Subcutaneous adipose tissue (tissue), 4 donors: ENCODE data around the gene TENT4B. TPM values are rescaled to one million over a fixed set of nuclear protein-coding genes. Genes with fewer than 3 reads are reported as not detected.

Experiments used
- CTCF ChIP-seq: fragments of 450-650 bp; IDR thresholded peaks from one replicate; pipeline ENCODE4 v1.5.1; 2016; ENCODE audit warnings: low read depth, mild to moderate bottlenecking, control low read depth, antibody characterized with exemption, moderate library complexity
- total RNA-seq, 4 donors: library from RNA; depleted of rRNA; stranded (reverse); fragments of >200 nt; gene quantifications; one replicate each; pipeline ENCODE4 v1.1.0, GENCODE V29; 2016

The TENT4B gene
- total RNA-seq, 4 donors from 2014 or later, result 12.4 to 14.3 (median 13.2) TPM

DNA sequence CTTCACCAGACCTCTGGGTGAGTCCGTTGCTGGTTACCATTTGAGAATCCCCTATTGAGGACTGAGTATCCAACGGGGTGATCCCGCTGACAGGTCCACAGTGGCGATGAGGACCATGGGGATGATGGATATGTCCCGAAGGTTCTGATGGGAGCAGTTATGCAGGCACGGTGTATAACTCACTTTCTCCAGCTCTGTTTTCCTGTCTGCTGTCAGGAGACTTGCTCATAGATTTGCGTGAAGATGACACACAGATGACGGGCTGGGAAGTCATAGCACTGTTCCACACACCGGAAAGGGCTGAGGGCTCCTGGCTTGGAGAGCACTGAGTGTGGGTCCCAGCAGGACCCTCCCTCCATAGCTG is 91.0 kb downstream of the TENT4B start:
- no peak for TF ChIP-seq CTCF

DNA sequence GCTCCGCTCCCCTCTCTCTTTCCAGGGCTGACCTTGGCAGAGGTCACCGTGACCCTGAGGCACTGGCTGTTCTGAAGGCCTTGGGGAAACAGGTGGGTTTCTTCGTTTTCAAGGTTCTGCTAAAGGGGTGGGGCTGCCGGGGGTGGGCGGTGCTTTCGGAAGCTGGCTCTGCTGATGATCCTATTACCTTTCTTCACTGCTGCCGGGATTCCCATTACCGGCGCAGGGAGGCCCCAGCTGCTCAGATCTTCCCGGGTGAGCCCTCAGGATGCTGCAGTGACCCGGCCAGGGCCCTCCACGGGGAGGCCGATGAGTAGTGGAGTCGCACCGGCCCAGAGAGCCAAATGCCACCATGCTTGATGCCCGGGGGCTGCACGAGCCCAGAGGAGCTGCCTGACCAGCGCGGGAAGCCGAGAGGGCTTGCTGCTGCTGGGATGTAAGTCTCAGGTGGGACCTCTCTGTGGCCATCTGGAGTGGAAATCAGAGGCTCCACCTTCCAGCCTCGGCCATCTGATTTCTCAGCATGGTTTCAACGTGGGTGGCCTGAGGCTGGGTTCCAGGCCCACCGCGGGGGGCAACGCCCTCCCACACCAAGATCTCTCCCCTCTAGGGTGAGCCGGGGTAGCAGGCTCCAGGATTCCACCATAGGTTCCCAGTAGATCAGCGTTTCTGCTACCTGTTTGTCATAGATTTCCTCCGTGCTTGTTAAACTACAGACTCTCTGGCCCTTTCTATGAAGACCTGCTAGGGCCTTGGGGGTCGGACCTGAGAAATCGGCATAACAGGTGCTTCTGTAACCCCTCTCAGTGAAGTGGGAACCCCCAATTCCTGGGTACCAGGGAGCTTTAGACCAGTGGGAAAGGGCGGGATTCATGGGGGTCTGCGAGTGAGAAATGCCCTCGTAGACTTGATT is 91.7 kb downstream of the TENT4B start:
- no peak for TF ChIP-seq CTCF

GRCh38 chr16:50245417-50246298 is 92.6 kb downstream of the TENT4B start:
- no peak for TF ChIP-seq CTCF

- TF ChIP-seq CTCF, result no peak
Observed at GRCh38 chr16:50246299-50247122, 93.4 kb downstream of the TENT4B start.

DNA sequence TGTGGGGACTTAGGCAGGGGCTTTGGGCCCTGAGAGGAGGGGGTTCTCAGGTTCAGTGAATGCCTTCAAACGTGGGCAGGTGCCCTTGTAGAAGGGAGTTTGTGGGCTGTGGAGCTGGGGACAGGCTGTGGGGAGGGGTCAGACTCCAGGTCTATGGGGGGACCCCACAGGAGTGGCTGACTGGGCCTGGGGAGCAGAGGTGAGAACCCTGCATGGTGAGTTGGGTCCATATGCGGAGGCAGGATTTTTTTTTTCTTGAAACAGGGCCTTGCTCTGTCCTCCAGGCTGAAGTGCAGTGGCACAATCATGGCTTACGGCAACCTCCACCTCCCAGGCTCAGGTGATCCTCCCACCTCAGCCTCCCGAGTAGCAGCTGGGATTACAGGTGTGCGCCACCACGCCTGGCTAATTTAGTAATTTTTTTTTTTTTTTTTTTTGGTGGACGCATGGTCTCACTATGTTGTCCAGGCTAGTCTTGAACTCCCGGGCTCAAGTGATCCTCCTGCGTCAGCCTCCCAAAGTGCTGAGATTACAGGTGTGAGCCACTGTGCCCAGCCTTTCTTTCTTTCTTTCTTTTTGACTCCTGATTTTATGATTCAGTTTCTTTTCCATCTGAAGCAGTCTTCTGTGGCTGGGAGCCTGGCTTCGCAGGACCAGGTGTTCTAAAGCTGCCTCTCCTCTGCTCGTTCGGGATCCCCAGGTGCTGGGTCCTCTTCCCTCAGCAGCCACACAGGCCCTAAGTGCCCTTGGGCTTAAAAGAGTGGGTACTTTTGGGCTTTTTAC is 94.2 kb downstream of the TENT4B start:
- no peak for TF ChIP-seq CTCF

DNA sequence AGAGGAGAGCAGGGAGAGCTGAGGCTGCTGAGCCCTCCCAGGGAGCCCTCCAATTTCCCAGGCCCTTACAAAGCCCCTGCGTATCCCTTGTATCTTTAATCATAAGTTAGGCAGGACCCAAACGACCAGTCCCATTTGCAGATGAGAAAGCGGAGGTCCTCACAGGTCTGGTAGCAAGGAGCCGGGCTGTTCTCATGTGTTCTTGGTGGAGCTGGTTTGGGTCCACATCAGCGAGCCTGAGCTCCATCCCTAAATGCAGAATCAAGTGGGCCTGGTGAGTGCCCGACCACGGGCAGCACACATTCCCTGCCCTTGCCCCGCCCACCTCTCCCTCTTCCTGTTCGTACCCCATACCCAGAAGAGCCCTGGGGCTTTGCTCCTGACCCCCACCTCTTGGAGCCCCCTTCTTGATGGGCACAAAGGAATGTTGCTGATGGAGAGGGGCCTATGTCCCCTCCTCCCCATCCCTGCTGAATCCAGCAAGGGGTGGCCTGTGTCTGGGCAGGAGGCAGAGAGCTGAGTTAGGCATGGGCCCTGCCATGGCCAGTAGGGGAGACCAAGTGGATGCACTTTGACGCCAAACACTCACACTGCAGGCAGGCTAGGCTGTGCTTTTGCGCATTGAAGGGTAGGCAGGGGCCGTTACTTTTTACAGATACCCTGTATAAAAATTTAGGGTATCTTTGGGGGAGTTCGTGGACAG is 95.0 kb downstream of the TENT4B start:
- TF ChIP-seq CTCF, result no peak
